ENCODE data around the gene MRPS11.
"Not testable (repeated sequence)": the region's sequence is repeated elsewhere in the genome, so short reads cannot be mapped to it uniquely, and the experiment has no call there.

The MRPS11 gene

DNA sequence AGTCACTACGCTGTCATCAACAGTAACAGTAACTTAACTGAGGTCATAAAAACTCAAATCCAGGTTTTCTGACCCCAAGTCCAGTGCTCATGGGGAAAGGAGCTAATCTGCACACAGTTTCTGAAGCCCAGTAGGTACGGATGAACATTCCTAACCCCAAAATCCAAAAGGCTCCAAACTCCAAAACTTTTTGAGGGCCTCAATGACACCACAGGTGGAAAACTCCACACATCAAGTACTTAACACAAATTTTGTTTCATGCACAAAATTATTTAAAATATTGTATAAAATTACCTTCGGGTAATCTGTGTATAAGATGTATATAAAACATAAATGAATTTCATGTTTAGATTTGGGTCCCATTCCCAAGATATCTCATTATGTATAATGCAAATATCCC, 10.8 kb upstream of the MRPS11 start:
- no peak for DNase-seq

DNA sequence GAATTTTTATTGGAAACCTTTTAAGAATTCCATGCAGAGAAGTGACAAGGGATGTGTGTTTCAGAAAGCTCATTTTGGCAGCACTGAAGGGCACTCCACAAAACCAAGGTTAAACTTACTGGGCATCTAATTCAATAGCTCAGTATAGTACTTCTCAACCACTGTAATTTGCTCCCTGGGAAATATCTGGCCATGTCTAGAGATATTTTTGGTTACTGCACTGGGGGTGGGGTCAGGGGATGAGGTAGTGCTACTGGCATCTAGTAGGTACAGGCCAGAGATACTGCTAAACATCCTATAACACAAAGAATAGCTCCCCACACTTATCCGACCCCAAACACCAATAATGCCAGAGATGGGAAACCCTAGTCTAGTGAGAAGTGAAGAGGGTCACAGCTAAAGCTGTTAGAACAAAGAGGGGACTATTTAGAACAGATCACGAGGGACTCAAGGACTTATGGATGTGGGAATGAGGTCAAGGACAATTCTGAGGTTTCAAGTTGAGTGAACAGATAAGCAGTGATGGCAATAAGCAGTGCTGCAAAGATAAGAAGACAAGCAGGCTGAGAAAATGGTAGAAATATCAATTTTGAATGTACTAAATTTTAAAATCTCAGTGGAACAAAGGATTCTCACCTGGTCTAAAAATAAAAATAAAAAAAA, 3.5 kb upstream of the MRPS11 start:
- no peak for DNase-seq

DNA sequence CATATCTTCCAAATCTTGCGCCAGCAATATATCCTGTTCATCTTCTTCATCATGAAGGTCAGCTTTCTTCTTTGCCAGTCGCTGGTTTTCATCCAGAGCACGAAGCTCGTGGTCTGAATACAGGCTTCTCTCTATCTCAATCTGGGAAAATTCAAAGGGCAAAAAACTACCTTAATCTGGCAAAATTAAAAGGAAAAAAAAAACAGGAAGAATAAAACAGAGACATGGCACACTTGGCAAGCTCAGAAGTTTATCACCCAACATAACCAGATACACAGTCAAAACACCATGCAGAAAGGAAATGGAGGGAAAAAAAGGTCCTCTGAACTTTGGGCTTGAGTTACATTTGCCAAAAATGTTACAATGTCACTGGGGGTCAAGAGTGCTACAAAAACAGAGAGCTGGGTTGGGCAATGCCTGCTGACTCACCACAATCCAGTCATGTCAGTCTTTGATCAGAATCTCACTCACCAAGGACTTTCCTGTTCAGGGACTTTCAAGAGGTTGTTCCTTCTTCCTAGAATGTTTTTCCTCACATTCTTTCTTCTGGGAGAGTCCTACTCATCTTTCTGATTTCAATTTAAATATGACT, 1.8 kb upstream of the MRPS11 start:
- no peak for DNase-seq

DNA sequence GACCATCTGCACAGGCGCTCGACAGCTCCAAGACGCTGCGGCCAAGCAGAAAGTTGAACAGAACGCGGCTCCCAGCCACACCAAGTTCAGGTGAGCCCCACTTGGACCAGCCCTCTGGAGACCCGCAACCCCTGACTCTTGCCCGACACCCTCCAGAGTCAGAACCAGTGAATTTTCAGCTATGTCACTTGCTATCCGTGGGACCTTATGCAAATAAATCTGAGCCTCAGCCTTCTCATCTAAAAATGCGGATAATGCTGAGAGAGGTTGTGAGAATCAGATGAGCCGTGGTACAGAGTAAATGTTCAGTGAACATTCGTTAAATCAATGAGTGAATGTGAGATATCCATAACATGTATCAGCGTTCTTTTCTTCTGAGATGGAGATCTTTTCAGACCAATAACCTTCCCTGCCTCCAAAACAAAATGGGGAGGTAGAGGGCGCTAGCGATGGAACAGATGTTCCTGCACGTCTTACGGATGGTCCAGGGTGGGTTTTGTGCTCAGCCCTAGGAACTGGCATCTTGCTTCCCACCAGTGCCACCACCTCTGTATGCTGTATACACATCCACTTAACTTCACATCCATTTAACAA, 524 bp downstream of the MRPS11 start:
- no peak for DNase-seq

DNA sequence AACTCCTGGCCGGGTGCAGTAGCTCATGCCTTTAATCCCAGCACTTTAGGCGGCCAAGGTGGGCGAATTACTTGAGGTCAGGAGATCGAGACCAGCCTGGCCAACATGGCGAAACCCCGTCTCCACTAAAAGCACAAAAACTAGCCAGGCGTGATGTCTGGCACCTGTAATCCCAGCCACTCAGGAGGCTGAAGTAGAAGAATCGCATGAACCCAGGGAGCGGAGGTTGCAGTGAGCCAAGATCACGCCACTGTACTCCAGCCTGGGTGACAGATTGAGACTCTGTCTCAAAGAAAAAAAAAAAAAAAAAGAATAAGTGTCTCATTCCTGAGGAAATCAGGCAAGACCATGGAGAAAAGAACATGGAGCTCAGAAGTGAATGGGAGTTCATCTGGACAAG, 1.2 kb downstream of the MRPS11 start:
- DNase-seq = not testable (repeated sequence)

DNA sequence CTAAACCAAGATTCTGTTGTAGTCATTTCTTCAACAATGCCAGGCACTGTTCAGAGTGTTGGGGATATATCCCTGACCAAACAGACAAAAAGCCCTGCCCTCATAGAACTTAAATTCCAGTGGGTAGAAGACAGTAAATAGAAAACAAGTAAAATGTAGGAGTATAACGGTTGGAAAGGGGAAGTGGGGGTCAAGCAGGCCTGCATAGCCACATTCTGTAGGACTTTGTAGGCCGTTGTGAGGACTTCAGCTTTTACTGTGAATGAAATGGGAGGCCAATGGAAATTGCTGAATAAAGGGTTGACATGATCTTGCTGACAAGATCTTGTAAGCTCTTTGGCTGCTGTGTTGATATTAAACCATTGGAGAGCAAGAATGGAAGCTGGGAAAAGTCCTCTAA, 1.8 kb downstream of the MRPS11 start:
- DNase-seq = no peak

DNA sequence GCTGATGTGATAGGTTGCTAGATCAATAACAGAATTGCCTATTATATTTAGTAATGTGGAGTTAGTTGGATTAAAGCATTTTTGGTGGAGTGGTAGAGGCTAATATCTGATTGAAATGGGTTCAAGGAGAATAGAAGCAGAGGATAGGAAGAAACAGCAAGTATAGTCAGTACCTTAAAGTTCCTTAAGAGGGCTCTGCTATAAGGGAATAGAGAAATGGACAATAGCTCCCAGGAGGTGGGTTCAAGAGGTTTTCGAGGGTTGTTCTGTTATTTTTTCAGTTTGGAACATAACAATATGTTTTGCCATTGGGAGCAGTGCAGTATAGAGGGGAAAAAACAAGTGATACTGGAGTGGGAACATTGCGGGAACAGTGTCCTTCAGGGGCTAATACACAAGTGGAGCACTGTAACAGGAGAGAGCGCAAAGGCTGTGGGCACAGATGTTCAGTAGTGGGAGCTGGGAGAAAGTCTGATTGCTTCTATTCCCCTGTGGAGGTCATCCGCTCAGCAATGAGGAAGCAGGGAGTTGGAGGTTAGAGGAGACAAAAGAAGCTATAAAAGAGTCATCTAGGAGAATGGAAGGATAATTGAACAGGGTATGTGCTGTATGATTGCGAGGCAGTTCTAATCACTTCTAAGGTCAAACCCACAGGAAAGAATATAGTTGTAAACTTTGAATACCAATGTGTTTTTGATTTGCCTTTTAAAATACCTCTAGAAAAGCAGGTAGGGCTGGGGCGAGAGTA, 3.3 kb downstream of the MRPS11 start:
- DNase-seq = no peak

DNA sequence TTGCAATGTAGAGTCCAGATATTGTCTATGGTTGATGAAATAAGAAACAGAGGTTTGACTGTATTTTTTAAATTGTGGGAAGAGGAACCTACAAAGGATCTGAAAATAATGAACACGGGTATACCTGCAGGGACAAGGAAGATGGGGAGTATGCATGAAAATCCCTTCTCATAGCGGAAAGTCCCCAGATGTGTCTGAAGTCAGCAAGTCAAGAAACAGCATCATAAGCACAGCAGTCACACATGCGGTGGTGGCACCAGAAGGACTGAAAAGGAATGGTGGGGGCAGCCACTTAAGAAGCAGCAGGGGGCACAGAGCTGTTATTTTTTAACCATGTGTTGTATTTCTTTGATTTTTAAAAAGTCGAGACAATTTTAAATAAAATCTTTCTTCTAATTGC, 4.7 kb downstream of the MRPS11 start:
- no peak for DNase-seq

DNA sequence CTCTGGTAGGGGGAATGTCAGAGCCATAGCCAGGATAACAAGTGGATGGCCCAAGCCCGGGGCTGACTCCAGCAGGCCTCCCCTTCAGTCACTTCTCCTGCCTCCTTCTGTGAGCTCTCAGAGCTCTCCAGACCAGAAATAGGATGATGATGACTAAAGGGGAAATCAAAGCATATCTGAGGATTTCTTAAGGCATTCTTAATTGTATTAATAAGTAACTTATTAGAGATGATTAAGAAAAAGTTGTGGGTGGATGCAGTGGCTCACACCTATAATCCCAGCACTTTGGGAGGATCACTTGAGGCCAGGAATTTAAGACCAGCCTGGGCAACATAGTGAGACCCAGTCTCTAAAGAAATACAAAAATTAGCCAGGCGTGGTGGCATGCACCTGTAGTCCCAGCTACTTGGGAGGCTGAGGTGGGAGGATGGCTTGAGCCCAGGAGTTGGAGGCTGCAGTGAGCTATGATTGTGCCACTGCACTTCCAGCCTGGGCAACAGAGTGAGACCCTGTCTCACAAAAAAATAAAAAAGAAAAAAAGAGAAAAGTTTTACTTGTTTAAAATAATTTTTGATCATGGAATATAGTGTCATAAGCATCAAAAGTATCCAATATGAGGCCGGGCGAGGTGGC, 6.3 kb downstream of the MRPS11 start:
- DNase-seq = not testable (repeated sequence)

DNA sequence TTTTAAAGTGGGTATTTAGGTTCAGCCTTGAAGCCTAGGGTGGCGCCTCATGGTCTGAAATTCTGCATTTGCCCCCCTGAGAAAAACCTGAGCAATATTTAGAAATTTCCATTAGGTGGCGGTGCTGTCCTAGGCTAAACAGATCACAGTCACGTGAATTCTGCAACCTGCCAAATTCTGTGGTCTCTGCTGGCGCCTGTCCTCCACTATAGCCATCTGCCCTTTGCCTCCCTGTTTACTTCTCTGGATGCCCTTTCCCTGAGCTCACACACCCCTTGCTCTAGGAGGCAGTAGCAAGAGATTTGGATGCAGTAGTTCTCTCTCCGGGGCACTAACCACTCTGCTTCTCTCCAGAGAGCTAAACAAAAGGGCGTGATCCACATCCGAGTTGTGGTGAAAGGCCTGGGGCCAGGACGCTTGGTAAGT, 9.1 kb downstream of the MRPS11 start:
- no peak for DNase-seq

DNA sequence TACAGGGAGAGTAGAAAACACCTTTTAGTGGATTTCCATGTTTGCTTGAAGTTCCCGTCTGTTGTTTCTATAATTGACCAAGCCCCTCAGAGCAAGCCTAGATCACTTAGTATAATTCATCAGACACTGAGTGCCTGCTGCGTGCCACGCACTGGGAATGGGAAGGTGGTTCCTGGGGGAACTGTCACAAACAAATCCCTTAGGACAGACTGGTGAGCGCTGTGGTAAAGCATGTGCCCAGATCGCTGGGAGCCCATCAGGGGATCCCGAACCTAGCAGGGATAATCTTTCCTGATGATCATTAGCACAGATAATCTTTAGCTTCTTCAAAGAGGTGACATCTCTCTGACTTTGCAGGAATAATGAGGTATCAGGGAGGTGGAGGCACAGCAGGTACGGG, 9.6 kb downstream of the MRPS11 start:
- no peak for DNase-seq

DNA sequence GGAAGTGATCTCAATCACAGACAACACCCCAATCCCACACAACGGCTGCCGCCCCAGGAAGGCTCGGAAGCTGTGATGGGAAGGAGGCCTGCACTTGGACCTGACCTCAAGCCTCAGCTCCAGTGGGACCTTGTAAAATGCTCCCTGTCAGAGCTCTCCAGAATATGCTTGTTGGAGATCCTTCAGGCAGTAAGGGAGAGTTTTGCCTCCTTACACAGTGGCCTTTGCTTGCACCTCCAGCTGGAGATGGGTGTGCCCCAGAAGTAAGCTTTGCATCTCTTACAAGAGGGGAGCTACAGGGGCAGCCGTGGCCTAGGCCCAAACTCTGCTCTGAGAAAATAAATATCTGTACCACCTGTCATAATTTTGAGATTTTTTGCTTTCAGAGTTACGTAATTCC, 10.4 kb downstream of the MRPS11 start:
- DNase-seq = no peak

DNA sequence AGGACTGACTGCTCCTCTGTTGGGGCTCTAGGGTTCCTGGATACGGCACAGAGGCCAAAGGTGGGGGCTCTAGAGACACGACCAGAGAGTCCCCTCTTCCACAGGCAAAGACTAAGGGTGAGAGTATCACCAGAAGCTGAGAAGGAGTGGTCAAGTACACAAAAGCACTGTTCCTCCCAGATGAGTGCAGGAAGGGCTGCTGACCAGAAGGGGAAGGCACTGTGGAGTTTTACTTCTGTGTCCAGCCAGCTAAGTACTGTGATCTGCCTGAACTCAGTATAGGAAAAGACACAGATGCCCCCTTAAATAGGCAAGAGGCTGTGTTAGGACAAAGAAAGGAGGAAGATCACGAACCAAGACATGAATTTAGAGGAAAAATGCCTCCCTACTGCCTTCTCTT, 11.7 kb downstream of the MRPS11 start:
- DNase-seq = no peak

DNA sequence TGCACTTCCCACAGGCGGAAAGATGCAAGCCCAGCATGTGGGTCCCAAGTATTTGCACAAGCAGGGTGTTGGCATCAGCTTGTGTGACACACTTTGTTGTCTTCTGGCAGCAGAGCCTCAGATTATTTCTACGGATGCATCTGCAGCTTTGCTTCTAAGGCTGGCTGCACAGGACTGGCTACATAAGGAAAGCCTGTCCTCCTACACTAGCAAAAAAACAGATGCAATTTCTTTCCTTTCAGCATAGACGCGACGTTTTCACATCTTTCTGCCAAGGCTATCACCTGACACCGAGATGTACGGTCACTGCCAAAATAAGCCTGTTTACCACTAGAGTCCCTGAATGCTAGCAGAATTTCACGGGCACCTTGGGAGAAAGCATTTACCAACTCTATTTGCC, 13.5 kb downstream of the MRPS11 start:
- no peak for DNase-seq

DNA sequence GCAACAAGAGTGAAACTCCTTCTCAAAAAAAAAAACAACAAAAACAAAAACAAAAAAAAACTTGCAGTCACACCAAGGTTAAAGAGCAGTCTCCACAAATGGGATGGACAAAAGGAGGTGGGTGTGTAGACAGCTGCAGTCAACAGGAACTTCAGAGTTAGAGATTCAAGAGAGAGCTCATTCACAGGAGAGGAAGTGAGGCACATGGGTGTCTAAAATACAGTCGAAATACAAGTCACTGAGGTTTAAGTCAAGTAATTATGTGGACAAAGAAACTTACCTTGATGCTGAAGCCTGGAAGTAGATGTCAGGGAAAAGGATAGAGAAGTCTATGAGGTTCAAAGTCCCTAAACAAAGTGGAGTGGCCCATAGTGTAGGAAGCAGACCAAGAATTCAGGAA, 14.8 kb downstream of the MRPS11 start:
- no peak for DNase-seq

DNA sequence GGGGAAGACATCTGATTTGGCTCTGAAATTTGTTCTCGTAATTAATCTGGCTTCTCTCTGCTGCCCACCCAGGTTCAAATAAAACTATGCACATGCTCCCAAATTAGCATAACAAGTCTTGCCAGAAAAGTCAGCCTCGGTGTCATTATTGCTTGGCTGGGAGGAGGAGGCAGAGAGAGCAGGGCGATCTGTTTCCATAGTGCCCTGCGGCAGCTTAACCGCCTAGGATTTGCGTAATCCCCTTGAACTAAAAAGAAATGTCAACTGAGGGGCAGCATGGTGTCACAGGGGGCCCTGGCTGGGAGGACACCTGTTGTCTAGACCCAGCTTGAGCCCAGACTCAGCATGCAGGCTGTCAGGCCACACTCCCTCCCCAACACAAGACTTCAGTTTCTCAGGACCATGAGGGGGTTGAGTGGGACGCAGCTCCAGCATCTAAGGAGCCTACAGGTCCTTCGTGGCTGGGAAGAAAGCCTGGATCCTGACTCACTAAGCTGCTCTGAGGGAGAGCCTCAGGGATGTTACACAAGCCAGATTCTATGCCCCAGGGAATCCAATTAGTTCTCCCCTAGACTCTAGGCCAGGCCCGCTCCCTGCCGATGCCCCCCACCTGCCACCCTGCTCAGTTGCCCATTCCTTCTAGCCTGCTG, 17.3 kb downstream of the MRPS11 start:
- no peak for DNase-seq

DNA sequence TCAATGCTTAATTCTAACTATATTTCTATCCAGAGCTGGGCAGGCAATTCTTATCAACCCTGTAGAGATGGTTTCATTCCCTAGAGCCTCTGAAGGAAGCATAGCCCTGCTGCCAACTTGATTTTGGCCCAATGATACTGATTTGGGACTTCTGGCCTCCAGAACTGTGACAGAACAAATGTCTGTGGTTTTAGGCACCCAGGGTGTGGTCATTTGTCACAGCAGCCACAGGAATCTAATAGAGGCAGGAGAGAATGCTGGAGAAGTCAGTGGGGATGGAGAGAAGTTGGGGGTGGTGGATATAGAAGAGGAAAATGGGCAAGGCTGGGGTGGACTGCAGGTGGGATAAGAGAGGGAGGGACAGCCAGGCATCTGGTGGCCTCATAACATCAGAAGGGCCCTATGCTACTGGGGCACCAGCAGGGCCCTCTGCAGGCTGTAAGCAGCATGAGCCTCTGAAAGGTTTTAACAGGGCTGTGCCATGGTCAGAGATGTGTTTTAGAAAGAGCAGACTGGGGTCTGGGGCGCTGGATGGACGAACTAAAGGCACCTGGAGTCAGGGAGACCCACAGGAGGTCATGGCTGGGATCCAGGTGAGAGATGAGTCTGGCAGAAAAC, 19.8 kb downstream of the MRPS11 start:
- no peak for DNase-seq

DNA sequence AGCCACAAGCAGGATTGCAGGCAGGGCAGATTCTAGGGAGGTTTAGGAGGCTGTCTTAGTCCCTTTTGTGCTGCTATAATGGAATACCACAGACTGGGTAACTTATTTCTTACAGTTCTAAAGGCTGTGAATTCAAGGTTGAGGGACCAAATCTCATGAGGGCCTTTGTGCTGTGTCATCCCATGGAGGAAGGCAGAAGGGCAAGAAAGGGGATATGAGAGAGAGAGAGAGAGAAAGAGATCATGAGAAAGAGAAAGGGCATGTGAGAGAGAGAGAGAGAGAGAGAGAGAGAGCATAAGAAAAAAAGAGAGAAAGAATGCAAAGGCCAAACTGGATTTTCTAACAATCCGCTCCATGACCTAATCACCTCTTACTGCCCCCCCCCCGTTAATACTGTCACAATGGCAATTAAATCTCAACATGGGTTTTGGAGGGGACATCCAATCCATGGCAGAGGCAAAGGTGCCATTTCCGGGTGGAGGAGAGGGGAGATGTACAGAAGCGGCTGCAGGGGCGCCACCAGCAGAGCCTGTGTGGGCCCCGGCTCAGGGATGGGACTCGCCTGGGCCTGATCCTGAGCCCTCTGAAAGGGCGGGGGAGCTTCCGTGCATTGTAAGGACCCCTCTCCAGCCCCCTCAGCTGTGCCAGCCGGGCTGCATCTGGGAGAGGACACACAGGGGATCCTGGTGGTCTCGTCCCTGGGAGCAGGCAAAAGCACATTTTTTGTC, 20.5 kb downstream of the MRPS11 start:
- DNase-seq = no peak

DNA sequence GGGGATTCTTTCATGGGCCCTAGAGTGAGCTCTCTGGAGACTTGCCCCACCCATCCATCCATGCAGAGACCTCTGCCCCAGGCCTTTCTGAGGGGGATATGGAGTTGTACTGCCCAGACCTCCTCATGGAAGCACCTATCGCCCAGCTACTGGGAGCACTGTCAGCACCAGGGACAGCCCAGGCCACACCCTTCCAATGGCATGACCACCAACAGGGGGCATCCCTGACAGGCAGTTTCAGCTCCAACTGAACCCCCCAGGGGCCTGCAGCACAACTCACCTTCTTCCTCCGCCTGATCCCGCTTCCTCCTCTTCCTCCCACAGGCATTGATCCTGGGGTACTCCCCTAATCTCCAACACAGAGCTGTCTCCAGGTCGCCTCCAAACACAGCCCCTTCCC, 21.8 kb downstream of the MRPS11 start:
- DNase-seq = no peak

DNA sequence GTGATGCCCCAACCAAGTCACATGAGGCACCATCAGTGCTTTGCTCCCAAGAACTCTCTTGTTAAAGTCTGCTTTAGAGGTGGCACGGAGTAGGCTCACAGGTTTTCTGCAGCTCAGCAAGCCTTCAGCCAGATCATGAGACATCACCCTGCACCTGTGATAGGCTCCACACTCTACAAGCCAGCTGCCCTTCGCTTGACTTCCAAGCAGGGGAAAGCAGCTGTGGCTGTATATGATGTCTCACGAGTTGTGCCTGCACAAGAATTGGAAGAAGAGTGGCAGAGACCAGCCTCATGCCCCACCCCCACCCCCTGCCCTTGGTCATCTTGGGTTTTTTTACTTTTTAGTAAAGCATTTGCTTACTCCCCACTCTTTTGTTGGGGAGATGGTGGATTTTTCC, 22.5 kb downstream of the MRPS11 start:
- no peak for DNase-seq

DNA sequence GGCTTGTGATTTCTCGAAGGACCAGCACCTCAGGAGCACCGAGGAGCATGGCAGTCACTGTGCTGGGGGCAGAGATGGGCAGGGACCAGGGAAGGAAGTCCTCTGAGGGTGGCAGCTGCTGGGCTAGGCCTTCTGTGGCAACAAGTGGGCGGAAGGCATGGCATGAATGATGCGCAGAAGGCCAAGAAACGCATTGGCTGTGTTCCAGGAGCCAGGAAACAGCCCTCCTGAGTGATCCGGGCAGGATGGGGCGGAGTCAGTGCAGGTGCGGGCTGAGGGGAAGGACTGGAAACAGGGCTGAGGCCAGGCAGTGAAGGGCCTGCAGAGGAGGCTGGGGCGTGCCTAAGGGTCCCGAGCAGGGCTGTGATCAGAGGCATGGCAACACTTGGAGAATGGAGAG, 23.6 kb downstream of the MRPS11 start:
- DNase-seq = no peak

DNA sequence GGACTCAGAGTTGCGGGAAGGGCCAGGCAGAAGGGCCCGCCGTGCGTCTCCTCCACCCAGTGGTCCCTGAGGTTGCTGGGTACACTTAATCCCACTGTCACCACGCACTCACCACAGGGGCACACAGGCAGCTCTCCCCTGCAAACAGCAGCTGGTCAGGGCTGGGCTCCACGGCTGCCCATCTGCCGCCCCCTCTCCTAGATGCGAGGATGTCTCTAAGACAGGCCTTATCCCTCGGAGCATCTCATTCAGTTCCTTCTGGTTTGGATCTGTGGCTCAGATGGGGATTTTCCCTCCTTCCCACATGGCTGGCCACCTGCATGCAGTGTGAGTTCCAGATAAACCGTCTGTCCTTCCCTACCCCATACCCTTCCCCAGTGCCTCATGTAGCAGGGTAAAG, 26.3 kb downstream of the MRPS11 start:
- DNase-seq = no peak

All from NCI-H2081 treated with DMSO at 0.1 percent for 48 hours (cell line).